B cell (primary cell): ENCODE measurements around the gene SYCP2. TPM values are rescaled to one million over a fixed set of nuclear protein-coding genes. Genes with fewer than 3 reads are reported as not detected.

ENCODE experiments used
- ATAC-seq: fragments of 200-7000 bp; cut with Tn5 transposase; one replicate; pipeline ENCODE4 v1.10.0; 2021; ENCODE audit warnings: low read depth, mild to moderate bottlenecking, moderate number of reproducible peaks, moderate library complexity
- CTCF ChIA-PET: fragments of 350-600 bp; sonication (Branson Sonifier 250); formaldehyde crosslinking; loops from one replicate; lab custom pipeline; 2021; ENCODE audit warnings: antibody characterized with exemption, inconsistent platforms; lab: Charles Lee
- POLR2A ChIA-PET: fragments of 350-600 bp; sonication (Branson Sonifier 250); formaldehyde crosslinking; loops from one replicate; lab custom pipeline; 2021; ENCODE audit warnings: antibody characterized with exemption; lab: Charles Lee
- DNase-seq: peaks from one replicate; pipeline ENCODE4 v3.0.0; 2013
- H2AFZ ChIP-seq: 2 replicates; pipeline ENCODE4 v1.6.1; 2012; ENCODE audit warnings: mild to moderate bottlenecking, low read depth, low read length; ENCODE audit not compliant: insufficient read depth, poor library complexity, severe bottlenecking
- H3K27ac ChIP-seq, 2 donors: 1 replicate in 1 of 2; 2 replicates in 1 of 2; pipeline ENCODE4 v1.5.1; 2012 to 2013; ENCODE audit warnings: low read length in 2 of 2, mild to moderate bottlenecking in 2 of 2, moderate library complexity in 1 of 2
- H3K27me3 ChIP-seq, 4 experiments: fragments of 200-600 bp in 1 of 4; sonication (generic) in 1 of 4; replicated peaks in 1 of 4; 1 replicate in 2 of 4; 2 replicates in 2 of 4; pipeline versions ENCODE4 v1.6.1 to v1.7.0; 2013 to 2016; ENCODE audit warnings: low read length in 3 of 4, mild to moderate bottlenecking in 2 of 4, mixed read lengths in 1 of 4, moderate library complexity in 1 of 4; ENCODE audit not compliant: insufficient read depth in 4 of 4, control insufficient read depth in 3 of 4; ENCODE audit errors: control extremely low read depth in 1 of 4
- H3K36me3 ChIP-seq, 2 experiments: replicated peaks in 1 of 2; 1 replicate in 1 of 2; 2 replicates in 1 of 2; pipeline versions ENCODE4 v1.6.1 to v1.7.1; 2013; ENCODE audit warnings: low read length in 1 of 2; ENCODE audit not compliant: insufficient read depth in 2 of 2, control insufficient read depth in 1 of 2; ENCODE audit errors: control extremely low read depth in 1 of 2, extremely low read depth in 1 of 2
- H3K4me1 ChIP-seq, 2 donors: fragments of 200-600 bp in 1 of 2; sonication (generic) in 1 of 2; 1 replicate in 1 of 2; 2 replicates in 1 of 2; pipeline versions ENCODE4 v1.5.1 to v1.6.1; 2013 to 2017; ENCODE audit warnings: low read length in 2 of 2; ENCODE audit not compliant: control insufficient read depth in 2 of 2, insufficient read depth in 2 of 2
- H3K4me2 ChIP-seq: replicated peaks from 2 replicates; pipeline ENCODE3; 2012; ENCODE audit warnings: mild to moderate bottlenecking, low read depth, low read length; ENCODE audit not compliant: poor library complexity, severe bottlenecking
- H3K4me3 ChIP-seq, 5 experiments: fragments of 200-600 bp in 1 of 5; sonication (generic) in 1 of 5; 1 replicate in 3 of 5; 2 replicates in 2 of 5; pipeline versions ENCODE4 v1.5.1 to v1.7.0; 2011 to 2016; ENCODE audit warnings: low read length in 4 of 5, mild to moderate bottlenecking in 4 of 5, low read depth in 2 of 5, control low read depth in 1 of 5, moderate library complexity in 1 of 5; ENCODE audit not compliant: insufficient read depth in 1 of 5; ENCODE audit errors: control extremely low read depth in 1 of 5, extremely low read depth in 1 of 5
- H3K79me2 ChIP-seq: fragments of 200-600 bp; sonication (generic); one replicate; pipeline ENCODE4 v1.6.0; 2016; ENCODE audit warnings: low read length; ENCODE audit not compliant: control insufficient read depth, insufficient read depth
- H3K9ac ChIP-seq: fragments of 200-600 bp; sonication (generic); 2 replicates; pipeline ENCODE4 v1.6.1; 2017; ENCODE audit warnings: mild to moderate bottlenecking, low read length, moderate library complexity
- H3K9me3 ChIP-seq, 3 donors: one replicate each; pipeline versions ENCODE4 v1.6.1 to v1.7.1; 2013; ENCODE audit warnings: low read length in 2 of 3; ENCODE audit not compliant: control insufficient read depth in 2 of 3, insufficient read depth in 1 of 3; ENCODE audit errors: control extremely low read depth in 1 of 3
- H4K20me1 ChIP-seq: 2 replicates; pipeline ENCODE4 v1.6.0; 2012; ENCODE audit warnings: mild to moderate bottlenecking, low read length; ENCODE audit not compliant: insufficient read depth, control insufficient read depth, poor library complexity, severe bottlenecking
- H3K27ac Mint-ChIP-seq: one replicate; pipeline ENCODE4 v1.8.0; 2021; ENCODE audit warnings: mixed read lengths
- H3K27me3 Mint-ChIP-seq: one replicate; pipeline ENCODE4 v1.8.0; 2021; ENCODE audit warnings: mixed read lengths
- H3K4me1 Mint-ChIP-seq: one replicate; pipeline ENCODE4 v1.8.0; 2021; ENCODE audit warnings: mixed read lengths
- H3K4me3 Mint-ChIP-seq: one replicate; pipeline ENCODE4 v1.8.0; 2021; ENCODE audit warnings: mixed read lengths
- H3K9me3 Mint-ChIP-seq: one replicate; pipeline ENCODE4 v1.8.0; 2022; ENCODE audit warnings: mixed read lengths; ENCODE audit not compliant: insufficient read depth
- CTCF ChIP-seq: fragments of 200-600 bp; IDR thresholded peaks from one replicate; pipeline ENCODE4 v1.8.0; 2022; ENCODE audit warnings: antibody characterized with exemption, mild to moderate bottlenecking
- EZH2 ChIP-seq: IDR thresholded peaks from 2 replicates; pipeline ENCODE4 v1.6.1; 2012; ENCODE audit warnings: borderline replicate concordance, low read depth, mild to moderate bottlenecking, moderate library complexity, low read length; ENCODE audit not compliant: insufficient read depth, poor library complexity, severe bottlenecking
- WGBS: methylation state at CpG from one replicate; pipeline ENCODE4 v1.1.5; 2013; ENCODE audit warnings: missing lambda C conversion rate; ENCODE audit not compliant: insufficient coverage; 5-methylcytosine and 5-hydroxymethylcytosine counted together
- intact Hi-C: fragments of 100-400 bp; cut with micrococcal nuclease; formaldehyde crosslinking; loops from one replicate; pipeline ENCODE4 v1.10.0; 2022
- polyA plus RNA-seq: library from polyadenylated mRNA; depleted of rRNA; stranded (reverse); fragments of >200 nt; gene quantifications from 2 replicates; pipeline ENCODE4 v1.2.3, GENCODE V29; 2012
- total RNA-seq, 2 donors: library from RNA; stranded (reverse); fragments of 120-200 nt in 1 of 2; gene quantifications; 1 replicate in 1 of 2; 2 replicates in 1 of 2; pipeline versions ENCODE4 v1.2.3 to v1.2.4, GENCODE V29; 2013 to 2022

The SYCP2 gene
- total and polyA plus RNA-seq, 2 donors (not counting 1 experiment from before 2014, with no cell fraction given), result 0.98 to 4.5 TPM

GRCh38 chr20:59828125-59829053 is 105.0 kb downstream of the SYCP2 start:
- H3K79me2 ChIP-seq, result no peaks in the 10 kb centered on the region
- H4K20me1 ChIP-seq, result no peaks in the 10 kb centered on the region
- H3K9me3 Mint-ChIP-seq, result no peaks in the 10 kb centered on the region
- peaks cover 14% of the 10 kb centered on the region for H3K27me3 Mint-ChIP-seq
- H3K9me3 ChIP-seq, result peaks cover 0 to 7% (median 0%) of the 10 kb centered on the region in 3 donors
- ATAC-seq, result no peak
- H3K4me2 ChIP-seq, result no peak overlapping the region
- no peak overlapping the region for H3K4me3 Mint-ChIP-seq
- H3K27ac Mint-ChIP-seq, result no peak overlapping the region
- no peak overlapping the region for H3K9ac ChIP-seq
- no peak for TF ChIP-seq EZH2
- TF ChIP-seq CTCF, result no peak
- no peaks in the 10 kb centered on the region for H3K4me1 Mint-ChIP-seq
- no peaks in the 10 kb centered on the region for H3K36me3 ChIP-seq
- no peaks in the 10 kb centered on the region for H3K27me3 ChIP-seq
- no peak for DNase-seq
- ChIA-PET CTCF (no interaction called here), POLR2A (no interaction called here)
- no peaks in the 10 kb centered on the region for H3K4me1 ChIP-seq
- WGBS, result 83% methylated on average over 12 of the region's 15 CpGs
- H2AFZ ChIP-seq, result no peak overlapping the region
- H3K27ac ChIP-seq, result no peak overlapping the region
- intact Hi-C loops, result no loop called here
- no peak overlapping the region for H3K4me3 ChIP-seq
